K562 (cell line): Measurements from ENCODE around the gene CREB5. TPM values are rescaled to one million over a fixed set of nuclear protein-coding genes. Genes with fewer than 3 reads are reported as not detected.

Source experiments
- ATAC-seq: fragments of 200-7000 bp; cut with Tn5 transposase; 3 replicates; pipeline ENCODE4 v1.9.1; 2020; ENCODE audit warnings: moderate library complexity
- BruUV-seq: library from RNA; stranded (reverse); fragments of 400-500 nt; replicated peaks from 2 replicates; lab custom pipeline; 2021; lab: Mats Ljungman, UMichigan
- CTCF ChIA-PET: fragments of 300-600 bp; formaldehyde crosslinking; extraction: SDS; loops from one replicate; lab custom pipeline; 2021; ENCODE audit warnings: low intra/inter-chr PET ratio; lab: Yijun Ruan, JAX
- POLR2A ChIA-PET: fragments of 300-600, 350-650 bp; sonication (Branson Sonifier 250); formaldehyde crosslinking; extraction: SDS; loops from one replicate; lab custom pipeline; 2021; ENCODE audit warnings: antibody characterized with exemption, inconsistent platforms; lab: Yijun Ruan, JAX
- DNase-seq, 4 experiments: peaks; one replicate each; pipeline versions ENCODE4 v3.0.0 to v3.0.0-alpha.2; 2011 to 2018; ENCODE audit warnings: low spot score in 3 of 4, mixed read lengths in 3 of 4; ENCODE audit errors: extremely low read depth in 1 of 4
- FAIRE-seq: peaks from 2 replicates; lab custom pipeline; 2011; peaks lifted over from hg19 to GRCh38; lab: Jason Lieb, UNC
- H2AFZ ChIP-seq: 2 replicates; pipeline ENCODE4 v1.6.0; 2011; ENCODE audit warnings: low read depth, low read length, control low read depth, inconsistent platforms
- H3K27ac ChIP-seq: fragments of 200-600 bp; 3 replicates; pipeline ENCODE4 v1.8.0; 2011; ENCODE audit warnings: low read depth, mild to moderate bottlenecking, control low read depth, inconsistent platforms, low read length, moderate library complexity, mixed read lengths; ENCODE audit errors: extremely low read depth
- H3K27me3 ChIP-seq, 2 experiments: fragments of 300-600 bp in 1 of 2; 2 replicates in 1 of 2; 3 replicates in 1 of 2; pipeline versions ENCODE4 v1.6.0 to v1.8.0; 2011; ENCODE audit warnings: inconsistent platforms in 2 of 2, low read length in 2 of 2, mild to moderate bottlenecking in 1 of 2, mixed read lengths in 1 of 2, moderate library complexity in 1 of 2; ENCODE audit not compliant: control insufficient read depth in 2 of 2, insufficient read depth in 2 of 2
- H3K36me3 ChIP-seq: fragments of 300-600 bp; 3 replicates; pipeline ENCODE4 v1.8.0; 2011; ENCODE audit warnings: mild to moderate bottlenecking, low read length, inconsistent platforms; ENCODE audit not compliant: control insufficient read depth, insufficient read depth
- H3K4me1 ChIP-seq, 2 experiments: fragments of 200-600 bp in 1 of 2; replicated peaks in 1 of 2; 2 replicates in 1 of 2; 3 replicates in 1 of 2; pipeline versions ENCODE4 v1.5.1 to v1.8.0; 2011; ENCODE audit warnings: inconsistent platforms in 2 of 2, low read length in 2 of 2, mild to moderate bottlenecking in 1 of 2, mixed read lengths in 1 of 2, moderate library complexity in 1 of 2; ENCODE audit not compliant: control insufficient read depth in 2 of 2, insufficient read depth in 2 of 2
- H3K4me2 ChIP-seq: 2 replicates; pipeline ENCODE4 v1.6.1; 2011; ENCODE audit warnings: low read length, control low read depth, inconsistent platforms, mixed read lengths; ENCODE audit not compliant: insufficient read depth
- H3K4me3 ChIP-seq: fragments of 200-600 bp; sonication (generic), shearing (Covaris generic); 2 replicates; pipeline ENCODE4 v1.5.1; 2016; ENCODE audit warnings: control low read depth, inconsistent platforms
- H3K79me2 ChIP-seq: fragments of 200-600 bp; 3 replicates; pipeline ENCODE4 v1.8.0; 2011; ENCODE audit warnings: low read length, inconsistent platforms; ENCODE audit not compliant: control insufficient read depth, insufficient read depth
- H3K9ac ChIP-seq, 2 experiments: 2 replicates each; pipeline versions ENCODE4 v1.6.0 to v1.6.1; 2011; ENCODE audit warnings: low read depth in 2 of 2, low read length in 2 of 2, control low read depth in 1 of 2, inconsistent platforms in 1 of 2, mild to moderate bottlenecking in 1 of 2, mixed read lengths in 1 of 2; ENCODE audit not compliant: insufficient read depth in 1 of 2
- H3K9me1 ChIP-seq: one replicate; pipeline ENCODE4 v1.6.0; 2011; ENCODE audit warnings: inconsistent platforms, mild to moderate bottlenecking, low read length, moderate library complexity; ENCODE audit not compliant: control insufficient read depth, insufficient read depth
- H3K9me3 ChIP-seq: replicated peaks from 2 replicates; pipeline ENCODE4 v1.5.1; 2011; ENCODE audit warnings: low read depth, low read length, inconsistent platforms; ENCODE audit not compliant: control insufficient read depth, insufficient read depth
- H4K20me1 ChIP-seq: replicated peaks from 2 replicates; pipeline ENCODE4 v1.6.1; 2011; ENCODE audit warnings: low read length, inconsistent platforms, mixed read lengths; ENCODE audit not compliant: control insufficient read depth, insufficient read depth
- ARHGAP35 ChIP-seq: fragments of 450-650 bp; IDR thresholded peaks from 2 replicates; pipeline ENCODE4 v1.6.1; 2018; ENCODE audit not compliant: partially characterized antibody
- DNMT1 ChIP-seq: fragments of 450-650 bp; IDR thresholded peaks from 2 replicates; pipeline ENCODE4 v1.6.1; 2016; ENCODE audit warnings: antibody characterized with exemption, mild to moderate bottlenecking
- FOSL1 ChIP-seq: fragments of 200-800 bp; sonication (Bioruptor generic); conservative IDR thresholded peaks from 2 replicates; pipeline ENCODE4 v1.6.1; 2016; ENCODE audit warnings: missing genetic modification characterization, missing compliant biosample characterization
- HES1 ChIP-seq: fragments of 450-650 bp; IDR thresholded peaks from 2 replicates; pipeline ENCODE4 v1.6.1; 2016; ENCODE audit warnings: low read depth, mild to moderate bottlenecking, moderate library complexity
- MBD2 ChIP-seq: sonication (generic); IDR thresholded peaks from 2 replicates; pipeline ENCODE4 v1.6.1; 2016; ENCODE audit warnings: low read depth, borderline replicate concordance
- POLR3A ChIP-seq: IDR thresholded peaks from 2 replicates; pipeline ENCODE4 v1.6.1; 2011; ENCODE audit warnings: borderline replicate concordance, mild to moderate bottlenecking, moderate library complexity; ENCODE audit not compliant: insufficient read length, insufficient read depth; ENCODE audit errors: extremely low read depth
- SFPQ ChIP-seq: fragments of 200-400 bp; formaldehyde crosslinking; IDR thresholded peaks from 2 replicates; pipeline ENCODE4 v1.6.1; 2017; ENCODE audit warnings: mild to moderate bottlenecking, low read depth, low read length, moderate library complexity
- SIN3B ChIP-seq: fragments of 450-650 bp; IDR thresholded peaks from 2 replicates; pipeline ENCODE4 v1.6.1; 2017; ENCODE audit warnings: low read depth, mild to moderate bottlenecking, moderate library complexity
- XRCC4 ChIP-seq: IDR thresholded peaks from one replicate; pipeline ENCODE4 v1.6.1; 2011; ENCODE audit not compliant: insufficient read depth, insufficient read length; ENCODE audit errors: extremely low read depth
- ZNF395 ChIP-seq: fragments of 200-800 bp; sonication (Bioruptor generic); IDR thresholded peaks from 2 replicates; pipeline ENCODE4 v1.6.1; 2017; ENCODE audit warnings: missing genetic modification characterization, missing compliant biosample characterization
- ZNF512 ChIP-seq: IDR thresholded peaks from 2 replicates; pipeline ENCODE4 v1.6.1; 2016; ENCODE audit warnings: missing genetic modification characterization, missing compliant biosample characterization
- ZNF551 ChIP-seq: fragments of 250-450 bp; sonication (Bioruptor Pico); IDR thresholded peaks from 2 replicates; pipeline ENCODE4 v1.5.0; 2021; ENCODE audit warnings: mild to moderate bottlenecking, moderate library complexity
- ZNF696 ChIP-seq: fragments of 250-450 bp; sonication (Bioruptor Pico); conservative IDR thresholded peaks from 2 replicates; pipeline ENCODE4 v1.4.0; 2020; ENCODE audit warnings: mild to moderate bottlenecking, moderate library complexity
- ZNF717 ChIP-seq: fragments of 250-450 bp; sonication (Bioruptor Pico); IDR thresholded peaks from 2 replicates; pipeline ENCODE4 v1.5.0; 2021
- WGBS: fragments of 100-300 bp; shearing (Covaris generic); methylation state at CpG from one replicate; pipeline ENCODE4 v1.1.6; 2016; ENCODE audit warnings: low coverage, mixed read lengths; ENCODE audit not compliant: insufficient coverage; ENCODE audit errors: missing lambda C conversion rate; 5-methylcytosine and 5-hydroxymethylcytosine counted together
- in situ Hi-C: fragments of 300-500 bp; cut with MboI; formaldehyde crosslinking; loops from 4 replicates; pipeline ENCODE4 v1.15.0; 2018; ENCODE audit warnings: inconsistent platforms, mixed read lengths
- intact Hi-C: fragments of 100-400 bp; cut with micrococcal nuclease; formaldehyde crosslinking; loops from 2 replicates; pipeline ENCODE4 v1.14.2; 2022
- polyA plus RNA-seq, 8 experiments: library from polyadenylated mRNA; depleted of rRNA in 4 of 8; stranded (reverse) in 5 of 8; unstranded in 3 of 8; fragments of >200 nt; fragmentation: Nextera tagmentation in 2 of 8; fragmentation: Illumina TruSeq in 1 of 8; extraction: Ambion mirVana in 2 of 8; extraction: Trizol in 1 of 8; gene quantifications; 2 replicates each; pipeline versions ENCODE4 v1.2.1 to v1.2.3, GENCODE V29; 2011 to 2014; ENCODE audit warnings: inconsistent platforms in 1 of 8, missing spikeins in 1 of 8
- total RNA-seq, 7 experiments: library from RNA; depleted of rRNA in 6 of 7; stranded (reverse); fragments of >200 nt in 6 of 7; fragmentation: Illumina TruSeq in 2 of 7; extraction: Trizol in 2 of 7; gene quantifications; 2 replicates each; pipeline versions ENCODE4 v1.2.1 to v1.2.3, GENCODE V29; 2011 to 2021; ENCODE audit warnings: low replicate concordance in 1 of 7

The CREB5 gene
- total and polyA plus RNA-seq, 9 of the 15 experiments (the other 6 are each of a cell fraction or from before 2014, with no cell fraction given): 0.33 to 6.4 (median 1.8) TPM

GRCh38 chr7:28459306-28459705, 47.0 kb downstream of the CREB5 start:
- Histone ChIP-seq H2AFZ (no peak overlapping the region), H3K4me1 (no peaks in the 10 kb centered on the region; a peak in 1 of 5 replicates), H3K9me1 (no peaks in the 10 kb centered on the region), H3K79me2 (no peaks in the 10 kb centered on the region), H4K20me1 (no peaks in the 10 kb centered on the region), H3K4me3 (no peak overlapping the region), H3K27ac (no peak overlapping the region), H3K36me3 (no peaks in the 10 kb centered on the region), H3K9me3 (no peaks in the 10 kb centered on the region), H3K9ac (no peak overlapping the region), H3K27me3 (no peaks in the 10 kb centered on the region; a peak in 1 of 5 replicates), H3K4me2 (no peak overlapping the region)
- ChIA-PET CTCF (no interaction called here), POLR2A (no interaction called here)
- FAIRE-seq: no peak
- no peak for ATAC-seq
- intact Hi-C loops (no loop called here), in situ Hi-C loops (no loop called here)
- TF ChIP-seq ARHGAP35 (no peak), XRCC4 (no peak), DNMT1 (no peak), ZNF512 (no peak), HES1 (no peak), POLR3A (no peak), ZNF551 (CRISPR knock-in tag) (no peak), SIN3B (no peak), SFPQ (no peak), MBD2 (no peak), ZNF696 (CRISPR knock-in tag) (no peak), ZNF717 (no peak), FOSL1 (no peak), ZNF395 (CRISPR knock-in tag) (no peak)
- no TSS peak for BruUV-seq
- WGBS: 5% methylated on average over 4 of the region's 4 CpGs
- no peak for DNase-seq
